CD4-positive, alpha-beta T cell treated with Interleukin-15 for 1 hour (primary cell): Measurements from ENCODE around the gene TSPOAP1.
A peak's percentile ranks its signal among the peaks of the same experiment; 100 is the strongest.

Experiments
- DNase-seq: peaks from one replicate; pipeline ENCODE4 v3.0.0-alpha.2; 2020

TSPOAP1 gene

GRCh38 chr17:58315281-58315711 is 13.3 kb downstream of the TSPOAP1 start:
- no peak for DNase-seq

GRCh38 chr17:58314706-58315015 is 13.9 kb downstream of the TSPOAP1 start:
- DNase-seq: no peak

DNA sequence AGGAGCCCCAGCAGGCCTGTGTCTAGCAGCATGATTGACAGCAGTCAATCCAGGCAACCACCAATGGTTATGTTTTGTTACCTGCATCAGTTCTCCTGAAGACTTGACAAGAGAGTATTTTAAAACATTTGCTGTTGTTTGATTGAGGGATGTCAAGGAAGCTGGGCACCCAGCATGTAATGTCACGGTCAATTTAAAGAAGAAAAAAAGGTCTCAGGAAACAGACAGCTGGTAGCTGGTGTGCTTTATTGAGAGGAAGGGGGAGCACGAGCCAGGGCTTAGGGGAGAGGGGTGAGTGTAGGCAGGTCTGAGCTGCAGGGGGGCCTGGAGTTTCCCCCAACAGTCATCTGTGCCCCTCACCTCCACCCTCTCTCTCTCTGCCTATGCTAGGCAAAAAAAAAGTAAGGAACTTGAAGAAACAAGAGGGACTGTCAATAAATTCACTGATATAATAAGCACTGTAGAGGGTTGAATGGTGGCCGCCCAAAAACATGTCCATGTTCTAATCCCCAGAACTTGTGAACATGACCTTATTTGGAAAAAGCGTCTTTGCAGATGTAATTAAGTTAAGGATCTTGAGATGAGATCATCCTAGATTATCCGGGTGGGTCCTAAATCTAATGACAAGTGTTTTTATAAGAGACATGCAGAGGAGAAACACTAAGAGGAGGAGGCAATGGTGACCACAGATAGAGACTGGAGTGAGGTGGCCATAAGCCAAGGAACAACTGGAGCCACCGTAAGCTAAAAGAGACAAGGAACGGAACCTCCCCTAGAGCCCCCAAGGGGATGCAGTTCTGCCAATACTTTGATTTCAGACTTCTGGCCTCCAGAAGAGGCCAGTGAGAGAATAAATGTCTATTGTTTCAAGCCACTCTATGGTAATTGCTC is 14.5 kb downstream of the TSPOAP1 start:
- DNase-seq: no peak

- no peak for DNase-seq
These were observed 15.8 kb downstream of the TSPOAP1 start for GRCh38 chr17:58312829-58313228.

DNA sequence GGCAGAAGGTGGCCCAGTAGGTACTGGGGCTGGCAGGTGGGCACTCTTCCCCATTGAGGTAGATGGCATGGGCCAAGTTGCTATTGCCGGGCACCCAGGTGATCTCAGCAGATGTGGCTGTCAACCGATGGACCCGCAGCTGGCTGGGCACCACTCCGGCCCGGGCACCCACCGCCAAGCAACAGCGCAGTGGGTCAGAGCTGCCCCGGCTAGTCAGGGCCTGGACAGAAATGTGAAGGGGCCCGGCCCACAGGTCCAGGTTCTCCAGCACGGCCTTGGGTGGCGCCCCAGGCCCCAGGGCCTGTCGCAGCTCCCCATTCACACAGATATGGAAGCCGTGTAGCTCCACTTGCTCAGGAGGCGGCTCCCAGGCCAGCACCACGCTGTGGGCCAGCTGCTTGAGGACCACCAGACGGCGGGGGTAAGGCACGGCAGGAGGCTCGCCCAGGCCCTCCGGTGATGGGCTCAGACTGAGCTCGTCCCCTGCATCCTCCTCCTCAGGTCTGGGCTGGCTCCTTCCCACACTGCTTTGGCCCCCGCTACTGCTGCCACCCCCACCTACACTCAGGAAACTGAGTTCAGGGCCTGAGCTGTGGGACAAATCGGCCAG is 16.5 kb downstream of the TSPOAP1 start:
- DNase-seq: no peak

DNA sequence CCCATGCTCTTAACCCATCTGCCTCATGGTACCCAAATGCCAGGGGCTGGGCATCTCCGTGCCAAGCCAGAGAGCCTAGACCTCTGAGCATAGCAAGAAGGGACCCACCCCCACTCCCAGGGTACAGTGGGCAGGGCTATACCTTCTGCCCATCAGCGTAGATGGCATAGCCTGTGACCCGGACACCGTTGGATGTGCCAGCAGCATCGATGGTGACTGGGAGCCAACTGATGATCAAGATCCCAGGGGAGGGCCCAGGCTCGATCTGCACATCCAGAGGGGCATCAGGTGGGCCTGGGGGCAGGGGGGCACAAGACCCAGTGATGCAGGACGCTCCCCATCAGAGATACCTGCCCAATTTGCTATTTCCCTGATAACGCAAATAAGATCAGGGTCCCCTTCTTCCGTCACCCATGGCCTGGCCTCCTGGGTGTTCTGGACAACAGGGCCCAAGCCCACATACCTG is 17.1 kb downstream of the TSPOAP1 start:
- DNase-seq: no peak

DNA sequence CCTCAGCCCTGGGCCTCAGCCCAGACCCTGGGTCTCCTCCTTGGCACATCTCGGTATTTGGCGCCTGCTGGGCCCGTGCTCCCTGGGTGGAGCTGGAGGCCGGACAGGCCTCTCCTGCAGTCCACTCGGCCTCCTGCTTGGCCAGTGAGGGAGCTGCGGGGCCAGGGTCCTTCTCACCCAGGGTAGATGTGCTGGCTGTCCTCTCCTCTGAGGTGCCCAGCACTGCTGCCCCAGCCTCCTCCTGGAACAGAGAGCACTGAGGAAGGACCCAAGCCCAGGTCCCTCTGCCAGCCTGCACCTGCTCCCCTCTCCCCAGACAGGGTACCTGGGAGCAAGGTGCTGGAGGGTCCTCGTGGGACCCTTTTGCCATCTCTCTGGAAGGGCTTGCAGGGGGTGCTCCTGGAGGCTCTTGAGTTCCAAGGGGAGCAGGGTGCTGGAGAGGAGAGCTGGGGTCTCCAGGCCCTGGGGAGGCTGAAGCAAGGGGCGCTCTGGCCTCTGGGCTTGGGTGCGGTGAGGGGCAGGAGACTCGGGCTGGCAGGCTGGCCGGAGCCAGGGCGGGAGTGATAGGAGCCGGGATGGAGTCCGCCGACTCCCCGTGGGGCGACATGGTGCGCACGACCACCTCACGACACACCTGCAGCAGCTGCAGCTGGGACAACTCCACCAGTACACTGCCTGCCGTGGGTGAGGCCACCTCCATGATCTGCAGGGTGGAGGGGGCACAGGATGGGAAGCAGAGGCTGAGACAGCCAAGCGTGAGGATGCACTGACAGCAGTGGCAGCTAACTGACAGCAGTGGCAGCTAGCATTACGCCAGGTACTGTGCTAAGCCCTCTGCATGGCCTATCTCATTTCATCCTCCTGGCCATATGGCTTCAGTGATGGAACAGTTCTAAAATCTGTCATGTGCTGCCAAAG is 17.8 kb downstream of the TSPOAP1 start:
- DNase-seq: no peak

DNA sequence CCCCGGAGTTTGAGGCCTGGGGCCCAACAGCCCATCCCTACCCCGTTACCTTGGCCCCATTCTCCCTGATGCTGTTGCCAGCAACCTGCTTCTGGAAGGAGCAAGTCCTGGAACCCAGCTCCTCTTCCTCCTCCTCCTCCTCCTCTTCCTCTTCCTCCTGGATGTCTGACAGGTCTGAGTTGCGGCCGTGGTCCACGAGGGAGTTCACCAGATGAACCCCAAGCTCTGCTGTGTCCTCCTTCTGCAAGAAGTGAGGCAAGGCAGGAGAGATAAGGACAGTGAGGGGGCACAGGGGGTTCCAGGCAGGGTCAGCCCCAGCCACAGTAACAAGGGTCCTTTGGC is 18.7 kb downstream of the TSPOAP1 start:
- DNase-seq: no peak

DNA sequence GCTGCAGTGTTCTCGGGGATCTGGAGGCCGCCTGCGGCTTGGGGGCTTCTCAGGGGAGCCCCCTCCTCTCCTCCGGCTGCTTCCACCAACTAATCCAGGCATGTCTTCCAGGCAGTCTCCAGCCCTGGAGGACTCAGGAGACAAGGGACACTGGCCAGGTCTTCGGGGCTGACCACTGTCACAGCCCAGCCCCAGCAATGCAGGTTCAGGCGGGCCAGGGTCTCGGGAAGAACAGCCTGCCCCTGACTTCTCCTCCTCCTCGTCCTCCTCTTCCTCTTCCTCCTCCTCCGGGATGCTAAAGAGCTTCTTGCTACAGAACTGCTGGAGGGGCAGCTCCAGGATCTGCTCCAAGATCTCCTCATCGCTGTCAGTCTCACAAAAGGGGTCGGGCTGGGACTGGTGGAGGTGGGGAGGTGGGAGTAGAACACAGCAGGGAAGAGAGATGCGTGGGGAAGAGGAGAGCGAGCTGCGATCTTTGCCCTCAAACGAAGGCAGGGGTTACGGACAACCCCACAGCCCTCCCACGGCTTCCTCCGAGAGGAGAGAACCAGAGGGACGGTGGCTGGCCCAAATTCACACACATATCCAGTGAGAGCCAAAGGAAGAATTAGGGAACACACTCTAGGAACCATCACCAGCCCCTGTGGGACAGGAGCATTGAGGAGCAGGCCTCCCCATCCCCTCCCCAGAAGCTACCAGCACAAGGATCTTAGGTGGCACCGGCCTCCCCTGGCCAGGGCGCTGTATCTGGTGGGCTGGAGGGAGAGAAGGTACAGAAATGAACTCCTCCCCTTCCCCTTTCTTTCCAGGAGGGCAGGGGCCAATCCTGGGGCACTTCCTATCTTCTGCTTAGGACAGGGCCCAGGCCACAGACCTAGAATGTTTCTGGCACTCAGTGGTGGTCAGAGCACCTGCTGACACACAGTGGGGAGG is 19.3 kb downstream of the TSPOAP1 start:
- DNase-seq: no peak

DNA sequence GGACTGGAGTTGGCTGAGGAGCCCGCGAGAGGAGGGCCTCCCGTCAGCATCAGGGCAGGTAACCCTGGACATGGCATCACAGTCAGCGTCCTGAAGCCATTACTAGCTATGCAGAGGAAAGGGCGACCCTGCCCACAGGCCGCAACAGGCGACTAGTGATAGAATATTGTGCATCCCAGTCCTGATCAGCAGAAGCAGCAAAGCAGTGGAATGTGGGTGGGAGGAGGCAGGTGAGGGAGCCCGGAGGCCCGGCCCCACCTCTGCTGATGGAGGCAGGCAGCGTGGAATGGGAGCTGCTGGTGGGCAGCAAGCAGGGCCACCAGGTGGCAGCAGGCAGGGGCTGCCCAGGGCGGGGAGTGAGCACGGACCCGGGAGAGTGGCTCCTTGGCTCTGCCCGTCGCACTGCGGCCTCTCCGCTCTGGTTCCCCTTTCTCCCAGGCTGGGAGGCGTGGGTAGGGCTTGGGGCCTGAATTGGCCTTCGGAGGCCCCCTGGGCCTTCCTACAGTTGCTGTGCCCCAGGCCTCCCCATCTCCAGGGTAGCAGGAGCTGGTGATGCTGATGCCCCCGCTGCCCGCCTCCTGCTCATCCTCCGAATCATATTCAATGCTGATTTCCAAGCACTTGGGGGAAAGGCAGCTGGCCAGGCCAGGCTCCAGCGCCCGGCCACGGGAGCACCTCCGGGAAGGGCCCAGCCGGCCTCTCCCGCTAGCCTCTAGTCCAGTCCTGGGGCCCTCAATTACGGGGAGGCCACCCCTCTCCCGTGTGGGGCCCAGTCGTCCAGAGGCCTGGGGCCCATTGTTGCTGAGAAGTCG is 20.2 kb downstream of the TSPOAP1 start:
- DNase-seq: no peak

DNA sequence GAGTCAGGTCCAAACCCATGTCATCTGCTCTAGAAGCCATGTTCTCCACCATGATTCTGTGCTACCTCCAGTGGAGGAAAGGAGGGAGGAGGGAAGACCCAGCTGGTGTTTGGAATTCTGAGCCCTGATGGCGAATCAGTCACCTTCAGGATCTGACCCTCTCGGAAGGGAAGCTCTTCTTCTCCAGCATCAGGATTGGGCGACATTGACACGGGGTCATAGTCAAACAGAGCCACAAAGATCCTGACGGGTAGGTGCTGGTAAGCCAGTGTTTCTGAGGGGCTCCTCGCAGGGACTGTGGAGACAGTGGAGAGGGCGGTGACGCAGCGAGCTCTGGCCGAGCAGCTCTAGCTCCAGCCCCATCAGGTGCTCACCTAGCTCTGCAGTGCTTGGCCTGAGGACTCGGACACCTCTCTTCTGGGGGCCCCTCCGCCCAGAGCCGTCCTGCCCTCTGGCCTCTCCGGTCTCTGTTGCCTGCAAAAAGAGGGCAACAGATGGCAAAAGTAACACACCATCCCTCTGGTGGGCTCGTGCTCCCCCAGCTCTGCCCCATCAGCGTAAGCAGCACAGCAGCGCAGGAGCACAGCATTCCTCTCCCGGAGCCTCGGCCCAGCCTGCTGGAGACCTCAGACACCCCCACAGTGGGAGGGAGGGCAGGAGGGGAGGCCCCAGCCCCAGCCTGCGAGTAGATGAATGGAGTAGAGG is 21.0 kb downstream of the TSPOAP1 start:
- DNase-seq: no peak

- DNase-seq: no peak
These were observed 22.3 kb downstream of the TSPOAP1 start for GRCh38 chr17:58306131-58306951.

DNA sequence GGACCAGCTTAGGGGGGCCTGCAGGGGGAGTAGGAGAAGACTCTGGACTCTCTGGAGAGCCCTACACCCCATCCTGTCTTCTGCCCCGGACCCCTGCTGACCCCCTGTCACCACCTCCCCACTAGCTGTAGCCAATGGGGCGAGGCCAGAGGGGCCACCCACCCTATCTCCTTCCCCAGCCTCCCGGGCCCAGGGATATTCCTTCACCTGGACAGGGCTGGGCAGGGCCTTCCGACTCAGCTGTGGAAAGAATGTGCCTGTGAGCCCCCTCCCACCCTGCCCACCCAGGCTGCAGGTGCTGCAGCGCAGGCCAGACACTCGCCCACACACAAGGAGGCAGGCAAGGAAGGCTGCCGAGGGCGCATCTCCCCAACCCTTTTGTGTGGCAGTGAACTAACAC is 23.0 kb downstream of the TSPOAP1 start:
- no peak for DNase-seq

DNA sequence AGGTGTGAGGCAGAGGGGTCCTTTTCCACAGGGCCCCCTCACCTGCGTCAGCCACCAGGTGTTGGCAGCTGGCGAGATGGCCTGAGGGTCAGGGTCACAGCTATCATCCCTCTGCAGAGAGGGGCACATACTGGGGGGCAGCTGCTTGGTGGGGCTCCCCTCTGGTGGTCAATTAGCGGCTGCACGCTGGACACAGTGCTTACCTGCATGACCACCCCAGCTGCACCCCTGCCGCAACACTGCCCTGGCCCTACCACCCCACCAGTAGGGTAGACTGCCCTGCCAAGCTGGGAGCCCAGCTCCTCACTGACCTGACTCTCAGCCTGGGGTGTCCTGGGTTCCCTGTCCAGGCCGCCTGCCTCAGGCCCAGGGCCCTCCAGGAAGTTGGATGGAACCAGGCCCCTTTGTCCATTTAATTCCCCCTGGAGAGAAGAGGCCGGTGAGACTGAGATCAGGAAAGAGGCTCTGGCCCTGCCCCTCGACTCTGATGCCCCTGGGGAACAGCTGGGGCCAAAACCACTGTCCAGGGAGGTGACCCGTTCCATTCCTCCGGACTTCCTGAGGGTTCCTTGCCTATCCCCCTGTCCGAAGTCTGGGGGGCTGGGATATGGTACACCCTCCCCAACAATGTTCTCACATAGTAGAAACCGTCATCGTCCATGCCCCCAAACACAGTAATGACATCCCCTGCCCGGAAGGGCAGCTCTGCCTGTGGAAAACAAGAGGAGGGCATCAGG is 23.7 kb downstream of the TSPOAP1 start:
- DNase-seq: no peak

- DNase-seq: peak; percentile 68
These were observed 24.4 kb downstream of the TSPOAP1 start for GRCh38 chr17:58303971-58304749.

DNA sequence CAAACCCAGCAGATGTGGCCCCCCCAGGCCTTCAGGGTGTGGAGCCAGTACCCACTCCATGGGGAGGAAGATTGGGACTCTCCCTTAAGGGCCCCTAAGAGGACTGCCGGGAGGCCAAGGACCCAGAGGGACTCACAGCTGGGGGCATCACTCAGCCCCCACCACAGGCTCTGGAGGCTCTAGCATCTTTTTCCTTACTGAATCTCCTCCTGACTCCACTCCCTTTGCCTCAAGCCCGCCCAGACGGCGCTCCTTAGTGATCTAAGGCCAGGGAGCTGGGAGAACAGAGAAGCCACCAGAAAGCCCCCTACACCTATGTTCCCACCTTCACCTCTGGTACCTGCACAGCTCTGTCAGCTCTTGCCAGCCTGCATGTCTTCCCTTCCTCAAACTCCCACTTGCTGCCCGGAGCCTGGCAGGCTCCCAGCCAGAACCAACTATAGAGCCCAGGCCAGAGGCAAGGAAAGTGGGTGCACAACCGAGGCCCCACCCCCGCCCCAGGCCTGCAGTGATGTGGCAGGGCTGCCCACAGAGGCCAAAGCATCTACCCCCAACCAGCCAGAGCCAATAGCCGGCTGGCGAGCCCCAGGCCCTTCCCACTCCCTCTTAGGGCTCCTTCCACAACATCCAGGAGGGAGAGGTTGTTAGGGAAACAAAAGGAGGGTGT is 25.5 kb downstream of the TSPOAP1 start:
- no peak for DNase-seq

DNA sequence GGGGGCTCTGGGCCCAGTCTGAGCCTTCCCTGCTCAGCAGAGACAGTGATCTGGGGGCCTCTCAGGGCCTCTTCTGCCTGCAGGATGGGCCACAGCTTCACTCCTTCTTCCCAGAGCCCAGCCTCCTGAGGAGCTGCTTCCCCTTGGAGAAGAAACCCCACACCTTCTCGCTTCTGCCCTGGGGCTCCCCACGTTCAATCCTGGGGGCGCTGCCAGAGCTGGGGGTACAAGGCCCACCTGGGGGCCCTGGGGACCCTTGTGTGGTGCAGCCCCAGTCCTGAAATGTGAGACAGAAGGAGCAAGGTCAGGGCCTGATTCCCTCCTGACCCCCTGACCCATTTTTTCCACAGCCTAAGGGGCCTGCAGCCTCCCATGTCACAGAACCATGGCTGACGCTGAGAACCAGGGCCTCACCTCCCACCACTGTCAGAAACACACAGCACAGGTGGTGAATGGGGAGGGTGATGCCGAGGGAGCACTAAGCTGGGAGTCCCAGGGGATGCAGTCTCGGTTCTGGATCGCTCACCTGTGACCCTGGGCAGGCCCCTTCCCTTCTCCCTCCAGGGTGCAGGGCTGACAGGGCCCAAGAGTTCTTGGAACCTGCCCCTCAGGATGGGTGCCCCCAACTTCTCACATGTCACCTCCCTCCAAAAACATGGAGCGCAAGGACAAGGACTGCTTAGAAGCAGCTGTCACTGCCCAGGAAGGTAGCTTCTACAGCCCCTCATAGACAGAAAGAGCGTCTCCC is 26.2 kb downstream of the TSPOAP1 start:
- no peak for DNase-seq
